DOHH2 (cell line): ENCODE results near the gene KRTAP9-1.

ENCODE experiments used
- CTCF ChIP-seq: fragments of 200-600 bp; sonication (generic); IDR thresholded peaks from one replicate; pipeline ENCODE4 v1.5.1; 2014; ENCODE audit warnings: antibody characterized with exemption, mild to moderate bottlenecking, low read depth, low read length; ENCODE audit not compliant: poor library complexity, severe bottlenecking
- EZH2phosphoT487 ChIP-seq: fragments of 200-600 bp; sonication (generic); IDR thresholded peaks from 2 replicates; pipeline ENCODE4 v1.6.1; 2017; ENCODE audit warnings: borderline replicate concordance, mild to moderate bottlenecking, antibody characterized with exemption, low read length, moderate library complexity, mixed read lengths

DNA sequence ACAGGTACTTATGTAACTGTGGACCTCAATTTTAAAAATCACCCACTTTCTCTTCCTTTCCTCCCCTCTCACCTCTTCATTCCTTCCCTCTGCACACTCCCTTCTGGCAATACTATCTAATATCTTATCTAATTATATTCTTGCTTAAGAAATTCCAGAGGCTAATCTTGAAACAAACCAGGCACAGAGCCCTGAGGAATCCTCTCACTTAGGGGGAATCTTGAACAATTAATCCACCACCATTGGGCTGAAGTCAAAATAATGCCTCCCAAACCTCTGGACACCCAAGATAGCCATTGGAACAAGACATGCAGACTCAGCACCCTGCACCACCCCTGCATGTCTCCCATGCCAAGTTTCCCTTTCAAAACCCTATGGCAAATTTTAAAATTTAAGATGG is 48.3 kb upstream of the KRTAP9-1 start:
- TF ChIP-seq CTCF = no peak
- TF ChIP-seq EZH2phosphoT487 = no peak
